PFSK-1 (cell line): Measurements from ENCODE around the gene IL7R.

Experiments used
- FOXP2 ChIP-seq: optimal IDR thresholded peaks from 2 replicates; pipeline ENCODE3; 2011; ENCODE audit warnings: borderline replicate concordance, control low read depth, inconsistent platforms; ENCODE audit not compliant: insufficient read depth; ENCODE audit errors: extremely low read length, extremely low read depth
- POLR2AphosphoS5 ChIP-seq: IDR thresholded peaks from 2 replicates; pipeline ENCODE4 v1.6.1; 2012; ENCODE audit warnings: low read depth, mild to moderate bottlenecking, control low read depth, low read length, moderate library complexity
- SIN3A ChIP-seq: IDR thresholded peaks from 2 replicates; pipeline ENCODE4 v1.6.1; 2012; ENCODE audit warnings: mild to moderate bottlenecking, low read length, moderate library complexity, borderline replicate concordance; ENCODE audit not compliant: insufficient read depth
- TAF1 ChIP-seq: IDR thresholded peaks from 2 replicates; pipeline ENCODE4 v1.6.1; 2012; ENCODE audit warnings: low read length, control low read depth, borderline replicate concordance; ENCODE audit not compliant: insufficient read depth
- TF ChIP-seq, protein P1 (sequence below), 2 experiments: IDR thresholded peaks; 2 replicates each; pipeline versions ENCODE4 v1.6.1 to v1.8.0; 2011 to 2012; ENCODE audit warnings: low read depth in 2 of 2, low read length in 2 of 2, control low read depth in 1 of 2, inconsistent platforms in 1 of 2, mild to moderate bottlenecking in 1 of 2, moderate library complexity in 1 of 2; ENCODE audit not compliant: insufficient read depth in 1 of 2

IL7R gene

DNA sequence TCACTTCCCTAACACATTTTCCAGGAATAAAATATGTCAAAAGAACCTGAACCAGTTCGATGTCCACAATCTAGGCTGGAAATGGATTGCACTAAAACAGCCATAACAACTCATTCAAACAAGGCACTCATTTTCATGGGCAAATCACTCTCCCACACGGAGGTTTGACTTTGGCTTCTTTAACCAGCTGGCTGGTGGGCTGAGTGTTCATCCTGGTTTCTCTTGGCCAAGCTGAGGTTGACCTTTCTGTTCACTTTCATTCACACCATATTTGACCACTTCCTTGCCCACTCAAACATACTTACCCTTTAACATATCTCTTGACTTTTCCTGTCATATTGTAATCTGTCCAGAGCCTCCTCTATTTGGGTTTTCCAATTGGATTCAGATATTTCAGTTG lies 5.4 kb downstream of the IL7R start:
- TF ChIP-seq, protein P1, sequence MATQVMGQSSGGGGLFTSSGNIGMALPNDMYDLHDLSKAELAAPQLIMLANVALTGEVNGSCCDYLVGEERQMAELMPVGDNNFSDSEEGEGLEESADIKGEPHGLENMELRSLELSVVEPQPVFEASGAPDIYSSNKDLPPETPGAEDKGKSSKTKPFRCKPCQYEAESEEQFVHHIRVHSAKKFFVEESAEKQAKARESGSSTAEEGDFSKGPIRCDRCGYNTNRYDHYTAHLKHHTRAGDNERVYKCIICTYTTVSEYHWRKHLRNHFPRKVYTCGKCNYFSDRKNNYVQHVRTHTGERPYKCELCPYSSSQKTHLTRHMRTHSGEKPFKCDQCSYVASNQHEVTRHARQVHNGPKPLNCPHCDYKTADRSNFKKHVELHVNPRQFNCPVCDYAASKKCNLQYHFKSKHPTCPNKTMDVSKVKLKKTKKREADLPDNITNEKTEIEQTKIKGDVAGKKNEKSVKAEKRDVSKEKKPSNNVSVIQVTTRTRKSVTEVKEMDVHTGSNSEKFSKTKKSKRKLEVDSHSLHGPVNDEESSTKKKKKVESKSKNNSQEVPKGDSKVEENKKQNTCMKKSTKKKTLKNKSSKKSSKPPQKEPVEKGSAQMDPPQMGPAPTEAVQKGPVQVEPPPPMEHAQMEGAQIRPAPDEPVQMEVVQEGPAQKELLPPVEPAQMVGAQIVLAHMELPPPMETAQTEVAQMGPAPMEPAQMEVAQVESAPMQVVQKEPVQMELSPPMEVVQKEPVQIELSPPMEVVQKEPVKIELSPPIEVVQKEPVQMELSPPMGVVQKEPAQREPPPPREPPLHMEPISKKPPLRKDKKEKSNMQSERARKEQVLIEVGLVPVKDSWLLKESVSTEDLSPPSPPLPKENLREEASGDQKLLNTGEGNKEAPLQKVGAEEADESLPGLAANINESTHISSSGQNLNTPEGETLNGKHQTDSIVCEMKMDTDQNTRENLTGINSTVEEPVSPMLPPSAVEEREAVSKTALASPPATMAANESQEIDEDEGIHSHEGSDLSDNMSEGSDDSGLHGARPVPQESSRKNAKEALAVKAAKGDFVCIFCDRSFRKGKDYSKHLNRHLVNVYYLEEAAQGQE (IDR thresholded peaks at IDR 0.05; ENCODE audit: insufficient read depth in 1 of 2, low read depth in 2 of 2, low read length in 2 of 2) = no peak
- no peak for TF ChIP-seq POLR2AphosphoS5
- TF ChIP-seq FOXP2 = no peak
- no peak for TF ChIP-seq SIN3A
- no peak for TF ChIP-seq TAF1

DNA sequence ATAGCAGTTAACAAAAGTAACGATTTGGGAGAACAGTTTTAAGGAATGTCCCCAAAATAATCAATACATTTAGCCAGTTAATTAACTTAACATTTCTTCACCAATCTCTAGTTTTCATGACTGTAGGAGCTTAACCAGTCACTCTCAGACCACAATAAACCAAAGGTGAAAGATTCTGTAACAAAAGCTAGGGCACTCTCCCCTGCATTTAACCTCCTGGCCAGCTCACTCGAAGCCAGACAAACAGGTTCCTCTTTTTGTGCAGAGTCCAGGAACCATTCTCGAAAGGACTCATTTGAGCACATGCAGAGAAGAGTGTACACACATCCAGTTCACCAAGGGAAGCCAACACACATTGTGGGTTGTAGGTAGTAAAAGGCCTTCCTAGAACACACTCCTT lies 6.5 kb downstream of the IL7R start:
- TF ChIP-seq SIN3A = no peak
- TF ChIP-seq POLR2AphosphoS5 = no peak
- no peak for TF ChIP-seq TAF1
- TF ChIP-seq, protein P1 (IDR thresholded peaks at IDR 0.05; ENCODE audit: insufficient read depth in 1 of 2, low read depth in 2 of 2, low read length in 2 of 2) = no peak

DNA sequence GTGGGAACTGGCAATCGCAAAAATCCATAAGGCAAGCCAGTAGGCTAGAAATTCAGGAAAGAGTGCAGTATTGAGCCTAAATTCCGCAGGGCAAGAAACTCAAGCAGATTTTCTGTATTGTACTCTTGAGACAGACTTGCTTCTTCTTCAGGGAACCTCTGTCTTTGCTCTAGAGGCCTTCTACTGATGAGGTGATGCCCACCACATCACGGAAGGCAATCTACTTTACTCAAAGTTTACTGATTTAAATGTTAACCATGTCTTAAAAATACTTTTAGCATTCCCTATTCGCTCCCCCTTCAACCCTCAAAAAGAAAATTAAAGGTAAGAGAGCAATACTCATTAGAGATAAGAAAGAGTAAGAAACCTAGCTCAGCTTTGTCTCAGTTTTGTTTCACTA lies 11.3 kb downstream of the IL7R start:
- no peak for TF ChIP-seq SIN3A

DNA sequence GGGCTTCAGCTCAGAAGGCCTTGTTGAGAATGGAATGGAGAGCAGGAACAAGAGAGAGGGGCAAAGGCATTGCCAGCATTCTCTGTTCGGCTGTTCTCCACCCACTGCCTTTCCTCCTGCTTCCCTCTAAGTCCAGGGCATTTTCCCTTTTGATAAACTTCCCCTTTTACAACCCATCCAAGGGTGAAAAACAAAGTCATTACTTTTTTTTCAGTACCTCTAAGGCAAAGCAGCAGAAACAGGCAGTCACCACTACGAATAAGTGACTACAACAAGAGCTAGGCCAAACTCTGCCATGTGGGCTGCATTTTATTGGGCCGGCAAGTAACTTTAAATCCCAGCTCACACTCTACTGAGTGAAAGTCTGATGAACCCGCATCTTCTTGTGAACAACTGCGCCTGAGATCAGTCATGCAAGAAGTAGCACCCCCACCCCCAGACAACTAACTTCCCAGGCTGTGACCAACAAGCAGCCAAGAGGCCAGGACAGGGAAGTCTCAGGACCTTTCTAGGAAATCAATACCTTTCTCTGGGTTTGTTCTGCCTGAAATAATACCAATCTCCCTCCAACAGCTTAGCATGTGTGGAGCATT lies 13.1 kb downstream of the IL7R start:
- TF ChIP-seq SIN3A = no peak
- TF ChIP-seq TAF1 = no peak
- no peak for TF ChIP-seq POLR2AphosphoS5
- TF ChIP-seq, protein P1 (IDR thresholded peaks at IDR 0.05; ENCODE audit: insufficient read depth in 1 of 2, low read depth in 2 of 2, low read length in 2 of 2) = no peak
- TF ChIP-seq FOXP2 = no peak

DNA sequence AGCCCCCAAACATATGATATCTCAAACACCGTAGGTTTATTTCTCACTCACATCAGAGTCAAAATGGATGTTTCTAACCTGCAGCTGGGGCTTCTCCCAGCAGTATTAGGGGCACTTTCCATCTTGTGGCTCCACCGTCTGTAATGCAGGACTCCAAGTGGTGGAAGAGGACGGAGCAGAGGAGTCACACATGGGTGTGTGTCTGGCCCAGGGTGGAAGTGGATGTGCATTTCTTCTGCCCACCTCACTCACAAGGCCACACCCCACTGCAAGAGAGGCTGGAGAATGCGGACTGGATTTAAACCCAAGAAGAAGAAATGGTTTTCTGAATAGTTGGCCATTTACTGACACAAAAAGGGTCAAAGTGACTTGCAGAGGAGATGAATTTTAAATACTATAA lies 13.9 kb downstream of the IL7R start:
- TF ChIP-seq FOXP2 (no peak), TAF1 (no peak), SIN3A (no peak), POLR2AphosphoS5 (no peak)
- TF ChIP-seq, protein P1 (IDR thresholded peaks at IDR 0.05; ENCODE audit: insufficient read depth in 1 of 2, low read depth in 2 of 2, low read length in 2 of 2) = no peak
